Smooth muscle cell of the coronary artery (primary cell): ENCODE measurements around the gene PTPN23. TPM values are rescaled to one million over a fixed set of nuclear protein-coding genes. Genes with fewer than 3 reads are reported as not detected.

Experiments
- total RNA-seq: library from RNA; depleted of rRNA; stranded (reverse); fragments of >200 nt; gene quantifications from 2 replicates; pipeline ENCODE4 v1.2.3, GENCODE V29; 2014; ENCODE audit warnings: low replicate concordance

The PTPN23 gene
- total RNA-seq = 9.8 and 12.9 TPM in 2 replicates

GRCh38 chr3:47380601-47381316, at the start of gene PTPN23:
Gene PTPN23 (plus strand): TSS chr3:47381021. CDS start chr3:47381097, 76 bp downstream.

Other genes with a start within 250 kb of the PTPN23 start
- 15.3 and 21.2 TPM in 2 replicates for gene SETD2, start 216.9 kb upstream of the PTPN23 start, total RNA-seq
- gene KIF9, start 98.2 kb upstream of the PTPN23 start, total RNA-seq = 2.0 and 5.0 TPM in 2 replicates
- gene KLHL18, start 98.1 kb upstream of the PTPN23 start, total RNA-seq = 18.3 and 30.9 TPM in 2 replicates
- gene SCAP, start 94.9 kb downstream of the PTPN23 start, total RNA-seq = 44.9 and 99.7 TPM in 2 replicates
- 32.2 and 45.5 TPM in 2 replicates for gene ELP6, start 132.7 kb downstream of the PTPN23 start, total RNA-seq
- 0.12 and 0.15 TPM in 2 replicates for gene CSPG5, start 197.8 kb downstream of the PTPN23 start, total RNA-seq